ENCODE measurements around the gene SACM1L.

The SACM1L gene

GRCh38 chr3:45790596-45790995 is 101.4 kb downstream of the SACM1L start:
- no peak for DNase-seq

GRCh38 chr3:45792036-45792435 is 102.8 kb downstream of the SACM1L start:
- no peak for DNase-seq

GRCh38 chr3:45792516-45793172 is 103.4 kb downstream of the SACM1L start:
- no peak for DNase-seq

GRCh38 chr3:45793482-45794176 is 104.4 kb downstream of the SACM1L start:
- no peak for DNase-seq

GRCh38 chr3:45794177-45794560 is 105.0 kb downstream of the SACM1L start:
- DNase-seq, result no peak

- DNase-seq, result no peak
Measured at GRCh38 chr3:45794660-45795059, 105.5 kb downstream of the SACM1L start.
